SKM-1 (cell line): Measurements from ENCODE around the gene MB.

Experiments
- DNase-seq: peaks from one replicate; lab custom pipeline; 2025; ENCODE audit not compliant: unreplicated experiment; lab: John Stamatoyannopoulos, UW

The MB gene

GRCh38 chr22:35577799-35578659 lies 39.1 kb downstream of the MB start:
- no peak for DNase-seq

- no peak for DNase-seq
Observed at GRCh38 chr22:35576671-35577070, 40.5 kb downstream of the MB start.

GRCh38 chr22:35575116-35575748 lies 41.9 kb downstream of the MB start:
- no peak for DNase-seq

- DNase-seq: no peak
Observed at GRCh38 chr22:35572556-35572955, 44.6 kb downstream of the MB start.

GRCh38 chr22:35570686-35571194 lies 46.4 kb downstream of the MB start:
- DNase-seq: no peak

- DNase-seq: no peak
Observed at GRCh38 chr22:35569916-35570315, 47.2 kb downstream of the MB start.

- DNase-seq: no peak
Observed at GRCh38 chr22:35568751-35569739, 48.1 kb downstream of the MB start.

- no peak for DNase-seq
Observed at GRCh38 chr22:35567351-35568141, 49.6 kb downstream of the MB start.

- no peak for DNase-seq
Observed at GRCh38 chr22:35564975-35565867, 51.9 kb downstream of the MB start.

- no peak for DNase-seq
Observed at GRCh38 chr22:35563211-35563610, 53.9 kb downstream of the MB start.

- no peak for DNase-seq
Observed at GRCh38 chr22:35561796-35562526, 55.2 kb downstream of the MB start.

- no peak for DNase-seq
Observed at GRCh38 chr22:35560824-35561223, 56.3 kb downstream of the MB start.

GRCh38 chr22:35560366-35560765 lies 56.8 kb downstream of the MB start:
- no peak for DNase-seq

- no peak for DNase-seq
Observed at GRCh38 chr22:35559354-35560005, 57.6 kb downstream of the MB start.

- no peak for DNase-seq
Observed at GRCh38 chr22:35558719-35559118, 58.4 kb downstream of the MB start.

GRCh38 chr22:35558031-35558430 lies 59.1 kb downstream of the MB start:
- DNase-seq: no peak
